GM19463 (cell line): ENCODE results near the gene MATN4.

ENCODE experiments used
- ATAC-seq: cut with Tn5 transposase; IDR thresholded peaks from one replicate; pipeline ENCODE4 v1.9.1; 2021; ENCODE audit warnings: mild to moderate bottlenecking, moderate library complexity; ENCODE audit not compliant: unreplicated experiment

MATN4 gene

DNA sequence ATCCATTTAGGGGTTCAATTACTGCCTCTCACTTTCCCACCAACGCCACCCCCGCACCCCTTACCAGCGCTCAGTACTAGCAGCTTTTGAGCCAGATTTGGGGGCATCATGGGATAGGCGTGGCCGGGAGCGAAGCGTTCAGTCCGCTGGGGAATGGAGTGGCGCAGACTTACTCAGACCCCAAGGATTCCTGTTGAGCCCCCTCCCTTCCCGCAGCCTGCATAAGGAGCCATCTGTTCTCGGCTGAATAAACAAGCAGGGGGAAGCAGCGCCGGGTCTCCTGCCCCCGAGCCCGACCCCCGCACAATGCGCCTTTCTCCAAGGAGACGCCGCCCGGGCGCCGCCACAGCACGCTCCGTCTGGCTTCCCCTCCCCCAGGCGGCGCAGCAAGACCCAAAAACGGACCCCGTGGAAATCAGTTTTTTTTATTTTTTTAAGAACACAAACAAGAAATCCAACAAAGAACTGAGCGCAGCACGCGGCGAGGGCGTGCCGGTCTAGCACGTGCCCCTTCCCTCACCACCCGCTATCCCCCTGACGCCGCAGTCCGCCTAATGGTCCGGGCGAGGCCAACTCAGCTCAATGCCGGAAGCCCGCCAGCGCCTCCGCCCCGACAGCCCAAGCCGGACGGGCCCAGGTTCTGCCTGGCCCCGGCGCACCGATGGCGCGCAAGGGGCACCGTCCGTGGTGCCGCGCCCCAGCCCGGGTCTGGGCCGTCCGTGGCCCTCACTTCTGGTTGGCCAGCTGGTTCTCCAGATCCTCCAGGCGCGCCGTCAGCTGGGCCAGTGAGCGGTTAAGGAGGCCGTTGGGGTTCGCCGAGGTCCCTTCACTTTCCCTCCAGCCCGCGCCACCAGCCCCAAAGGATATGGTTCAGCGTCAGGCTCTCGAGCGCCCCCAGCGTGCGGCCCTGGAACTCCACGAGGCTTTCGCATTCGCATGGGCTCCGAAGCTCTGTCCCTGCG is 14.8 kb downstream of the MATN4 start:
- ATAC-seq: no peak

DNA sequence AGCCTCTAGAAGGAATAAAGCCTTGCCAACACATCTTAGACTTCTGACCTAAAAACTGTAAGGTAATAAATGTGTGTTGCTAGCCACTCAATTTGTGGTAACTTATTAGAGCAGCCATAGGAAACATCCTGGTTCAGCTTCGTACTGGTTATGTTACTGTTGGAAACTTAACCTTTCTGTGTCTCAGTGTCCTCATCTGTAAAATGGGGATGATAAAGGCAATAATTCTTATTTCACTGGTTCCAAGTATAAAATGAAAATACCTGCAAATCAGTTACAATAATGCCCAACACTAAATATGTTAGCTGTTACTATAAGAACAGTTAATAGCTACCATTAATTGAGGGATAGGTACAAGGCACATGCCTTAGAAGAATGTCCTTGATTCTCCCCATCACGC is 15.8 kb downstream of the MATN4 start:
- ATAC-seq: no peak

DNA sequence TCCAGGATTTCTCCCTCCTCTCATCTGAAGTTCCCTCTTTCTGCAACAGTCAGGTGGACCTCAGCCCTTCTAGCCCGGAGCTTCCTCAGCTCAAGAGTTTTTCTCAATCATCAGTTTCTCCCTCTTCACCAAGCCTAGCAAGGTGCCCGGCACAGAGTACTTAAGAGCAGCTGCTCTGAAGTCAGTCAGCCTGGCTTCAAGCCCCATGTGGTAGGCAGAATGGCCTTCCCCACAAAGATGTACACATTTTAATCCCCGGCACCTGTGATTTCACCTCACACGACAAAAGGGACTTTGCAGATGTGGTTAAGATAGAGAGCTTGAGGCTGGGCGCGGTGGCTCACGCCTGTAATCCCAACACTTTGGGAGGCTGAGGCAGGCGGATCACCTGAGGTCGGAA is 16.6 kb downstream of the MATN4 start:
- ATAC-seq: no peak

DNA sequence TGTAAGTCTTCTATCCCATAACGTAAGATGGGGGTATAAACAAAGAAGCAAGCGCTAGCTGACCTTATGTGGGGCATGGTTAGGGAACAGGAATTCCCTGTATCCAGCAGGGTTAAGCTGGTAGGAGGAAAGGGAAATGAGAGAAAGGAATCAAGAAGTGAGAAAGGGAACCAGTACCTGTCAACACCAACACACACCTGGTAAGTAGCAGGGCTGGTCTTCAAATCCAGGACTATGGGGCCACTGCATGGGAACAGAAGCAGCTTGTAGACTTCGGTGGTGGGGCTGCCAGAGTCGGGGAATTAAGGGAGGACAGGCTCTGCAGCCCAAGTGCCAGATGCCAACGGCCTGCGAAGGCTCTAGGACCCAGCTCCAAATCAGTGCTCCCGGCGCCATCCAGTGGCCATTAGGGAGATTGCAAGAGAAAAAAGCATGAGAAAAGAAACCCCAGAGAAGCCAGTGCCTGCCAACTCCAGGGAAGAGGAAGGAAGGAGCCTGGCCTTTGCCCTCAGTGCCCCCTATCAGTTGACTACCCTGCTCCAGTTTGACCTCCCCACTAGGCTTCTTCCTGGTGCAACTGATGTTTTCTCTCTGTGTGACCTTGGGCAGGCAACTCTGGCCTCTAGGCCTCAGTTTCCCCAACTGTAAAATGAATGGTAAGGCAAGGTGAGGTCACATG is 17.3 kb downstream of the MATN4 start:
- no peak for ATAC-seq

DNA sequence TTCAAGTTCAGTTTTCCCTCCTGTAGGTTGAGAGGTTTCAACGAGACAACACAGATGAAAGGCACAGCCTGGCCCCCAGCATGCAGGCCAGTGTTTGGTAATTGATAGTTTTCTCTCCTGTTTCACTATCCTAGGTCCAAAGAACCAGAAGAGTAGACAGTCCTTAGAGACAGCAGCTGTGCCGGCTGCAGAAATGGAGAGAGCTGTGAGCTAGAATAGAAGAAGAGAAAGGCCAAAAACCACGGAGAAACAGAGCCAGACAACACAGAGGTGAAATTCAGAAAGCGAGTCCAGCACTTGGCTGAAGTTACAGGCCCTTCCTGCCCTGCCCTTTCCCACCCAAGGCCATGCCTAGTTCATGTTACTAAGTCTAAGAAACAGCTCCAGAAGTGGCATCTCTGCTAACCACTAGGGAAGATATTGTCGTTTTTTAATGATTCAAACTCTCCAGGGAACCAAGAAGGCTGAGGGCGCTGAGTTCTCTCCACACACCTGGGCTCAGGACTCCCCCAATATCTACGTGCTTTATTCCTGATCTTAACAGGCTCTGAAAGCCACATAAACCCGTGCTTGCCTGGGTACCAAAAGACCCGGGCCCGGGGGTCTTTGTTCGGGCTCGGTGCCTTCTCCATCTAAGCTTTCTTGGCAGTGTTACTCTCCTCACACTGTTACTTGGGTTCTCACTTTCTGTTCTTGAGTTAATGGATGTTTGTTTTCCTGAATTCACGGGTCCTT is 18.0 kb downstream of the MATN4 start:
- ATAC-seq: no peak

DNA sequence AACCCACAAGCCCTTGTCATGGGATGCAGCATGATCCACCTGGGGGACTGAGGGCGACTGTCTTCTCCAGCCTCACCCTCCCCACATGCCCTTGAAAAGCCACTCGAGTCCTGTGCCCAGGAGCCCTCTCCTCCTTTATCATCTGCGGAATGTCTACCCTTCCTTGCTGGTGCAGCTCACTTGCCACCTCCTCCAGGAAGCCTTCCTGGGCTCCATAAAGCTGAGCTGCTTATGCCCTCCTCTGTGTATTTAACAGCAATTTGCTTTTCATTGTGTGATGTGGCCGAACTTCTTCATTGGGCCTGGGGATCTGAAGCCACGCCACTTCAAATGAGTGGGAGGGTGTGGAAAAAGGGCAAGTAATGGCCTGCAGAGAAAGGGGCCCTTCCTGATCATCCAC is 19.2 kb downstream of the MATN4 start:
- no peak for ATAC-seq

DNA sequence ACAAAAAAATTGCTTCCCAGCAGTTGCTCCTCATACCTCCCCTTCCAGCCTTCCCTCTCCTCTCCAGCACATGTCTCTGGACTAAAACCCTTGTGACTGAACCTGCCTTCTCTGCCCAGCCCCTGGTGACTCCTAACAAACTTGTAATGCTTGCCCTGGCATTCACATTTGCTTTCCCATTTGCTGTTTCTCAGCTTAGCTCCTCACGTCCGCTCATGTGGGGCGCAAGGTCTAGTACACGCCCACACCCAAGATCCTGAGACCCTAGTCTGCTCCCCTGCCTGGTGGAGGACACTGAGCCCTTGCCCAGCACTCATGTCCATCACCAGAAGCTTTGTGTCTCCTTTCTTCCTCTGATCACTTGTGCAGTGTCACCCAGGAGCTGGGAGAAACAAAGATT is 19.7 kb downstream of the MATN4 start:
- ATAC-seq: no peak

DNA sequence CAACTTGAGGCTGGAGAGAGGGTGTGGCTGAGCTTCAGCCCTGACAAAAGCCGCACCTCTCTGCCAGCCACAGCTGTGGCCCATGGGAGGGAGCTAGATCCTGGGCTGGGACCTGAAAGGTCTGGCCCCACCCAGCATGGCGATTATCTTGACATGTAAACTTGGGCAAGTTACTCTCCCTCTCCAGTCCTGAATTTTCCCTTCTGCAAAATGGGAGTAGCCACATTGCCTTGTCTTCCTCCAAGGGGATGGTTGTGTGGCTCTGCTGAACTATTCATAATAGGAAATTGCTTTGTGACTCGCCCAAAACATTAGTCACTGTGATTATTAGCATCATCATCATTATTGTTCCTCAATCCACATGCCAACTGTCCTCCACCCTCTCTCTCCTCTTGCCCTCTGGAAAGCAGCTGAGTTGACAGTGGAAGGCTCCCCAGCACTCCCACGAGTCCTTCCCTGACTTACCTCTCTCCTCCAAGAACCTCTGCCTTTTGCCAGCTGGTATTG is 24.5 kb downstream of the MATN4 start:
- ATAC-seq: no peak

DNA sequence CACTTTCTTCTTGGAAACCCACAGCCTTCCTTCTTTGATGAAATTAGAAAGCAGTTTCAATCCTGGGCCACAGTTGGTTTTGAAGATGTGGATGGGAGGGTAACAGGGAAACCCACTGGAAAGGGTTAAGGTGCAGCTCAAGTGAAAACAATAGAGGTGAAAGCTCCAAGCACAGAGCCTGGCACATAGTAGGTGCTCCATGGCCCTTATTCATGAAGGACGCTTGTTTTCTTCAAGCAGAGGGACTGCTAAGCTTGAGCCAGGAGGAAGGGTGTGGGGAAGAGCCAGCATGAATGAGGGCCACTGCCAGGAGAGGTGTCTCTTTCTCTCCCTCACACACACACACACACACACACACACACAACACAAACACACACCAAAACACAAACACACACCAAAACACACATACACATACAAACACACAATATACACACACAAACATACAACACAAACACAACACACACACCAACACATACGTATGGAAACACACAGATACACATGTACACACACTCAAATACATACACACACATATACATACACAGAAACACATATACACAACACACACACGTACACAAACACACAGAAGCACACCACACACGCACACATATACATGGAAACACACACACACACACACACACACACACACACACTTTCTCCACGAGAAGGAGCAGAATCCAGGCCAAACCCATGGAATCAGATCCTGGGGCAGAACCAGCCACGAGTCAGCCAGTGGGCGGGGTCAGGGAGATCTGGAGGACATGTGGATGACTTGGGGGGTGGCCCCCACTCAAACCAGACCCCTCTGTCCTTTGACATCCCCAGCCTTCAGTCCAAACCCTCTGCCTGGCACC is 25.2 kb downstream of the MATN4 start:
- ATAC-seq: no peak

DNA sequence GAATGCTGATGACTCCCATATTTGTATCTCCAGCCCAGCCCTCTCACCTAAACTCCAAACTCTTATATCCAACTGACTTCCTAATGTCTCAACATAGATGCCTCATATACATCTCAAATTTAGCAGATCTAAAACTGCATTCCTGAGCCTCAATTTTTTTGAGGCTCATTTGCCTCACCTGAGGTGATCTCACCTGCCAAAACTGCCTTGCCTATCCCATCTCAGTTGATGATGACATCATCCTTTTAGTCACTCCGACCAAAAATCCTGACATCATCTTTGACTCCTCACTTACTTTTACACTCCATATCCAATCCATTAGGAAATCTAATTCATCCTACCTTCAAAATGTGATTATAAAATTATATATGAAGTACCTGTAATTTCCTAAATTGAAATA is 28.1 kb downstream of the MATN4 start:
- ATAC-seq: no peak

DNA sequence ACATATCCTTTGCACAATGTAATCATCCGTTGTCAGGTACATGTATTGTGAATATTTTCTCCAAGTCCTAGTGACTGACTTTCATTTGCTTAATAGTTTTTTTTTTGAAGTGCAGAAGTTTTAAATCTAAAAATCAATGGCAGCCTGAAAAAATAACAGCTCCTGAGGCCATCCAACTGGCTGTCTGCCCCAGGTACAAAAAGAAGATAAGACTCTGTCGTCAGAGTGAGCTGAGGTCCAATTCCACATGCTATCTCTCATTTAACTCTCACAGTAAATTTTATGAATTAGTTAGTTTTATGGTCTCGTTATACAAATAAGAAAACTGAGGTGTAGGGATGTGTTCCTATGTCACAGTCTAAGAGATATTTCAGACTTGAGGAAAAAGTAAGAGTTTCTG is 32.8 kb downstream of the MATN4 start:
- no peak for ATAC-seq

DNA sequence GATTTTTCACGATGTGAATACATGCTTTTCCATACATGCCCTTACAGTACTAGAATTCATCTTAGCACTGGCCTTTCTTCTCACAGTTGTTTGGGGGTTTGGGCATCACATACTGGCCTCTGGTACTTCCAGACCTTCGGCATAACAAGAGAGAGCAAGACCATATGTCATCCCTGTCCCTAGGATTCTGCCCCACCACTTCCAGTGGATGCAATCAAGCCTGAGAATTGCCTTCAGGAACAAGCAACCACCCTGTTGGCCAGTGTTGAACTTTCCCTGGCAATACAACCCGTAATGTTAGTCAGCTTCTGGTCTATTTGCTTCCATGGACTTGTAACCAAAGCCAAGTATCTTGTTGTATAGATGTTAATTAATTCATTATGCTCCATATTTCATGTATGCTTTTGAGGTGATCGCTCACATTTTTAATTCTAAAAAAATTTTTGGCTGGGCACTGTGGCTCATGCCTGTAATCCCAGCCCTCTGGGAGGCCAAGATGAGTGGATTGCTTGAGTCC is 38.3 kb downstream of the MATN4 start:
- no peak for ATAC-seq

DNA sequence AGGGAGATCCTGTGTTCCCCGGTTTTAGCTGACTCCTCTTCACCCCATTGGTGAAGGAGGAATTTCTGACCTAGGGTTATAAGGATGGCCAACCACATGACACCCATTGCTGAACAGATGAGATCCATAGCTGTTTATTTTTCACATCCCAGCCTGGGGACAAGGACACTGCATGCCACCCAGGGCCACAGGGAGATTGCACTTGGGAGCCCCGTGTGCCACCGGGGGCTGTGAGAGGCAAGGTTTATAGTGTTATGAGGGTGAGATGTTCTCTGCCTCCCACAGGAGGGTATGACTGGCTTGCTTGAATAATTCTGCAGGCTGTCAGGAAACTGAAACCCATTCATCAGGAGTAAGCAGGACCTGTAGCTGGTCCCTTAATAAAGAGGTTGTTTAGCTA is 39.0 kb downstream of the MATN4 start:
- ATAC-seq: no peak

DNA sequence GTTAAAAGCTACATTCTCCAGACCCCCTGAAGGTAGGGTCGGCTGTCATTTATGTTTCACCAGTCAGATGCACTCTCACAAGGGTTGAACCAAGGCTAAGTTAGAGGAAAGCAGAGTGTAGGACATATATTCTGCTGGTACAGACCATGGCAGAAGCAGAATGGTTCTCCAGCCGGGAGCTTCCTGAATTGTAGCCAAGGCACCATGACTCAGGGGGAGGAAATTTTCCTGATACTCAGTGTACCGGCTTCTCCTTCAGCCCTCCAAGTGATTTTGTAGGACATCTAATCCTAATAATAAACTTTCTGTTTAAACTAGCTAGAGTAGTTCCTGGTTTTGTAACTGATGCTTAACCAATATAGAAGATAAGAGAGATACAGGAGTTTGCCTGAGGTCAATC is 39.6 kb downstream of the MATN4 start:
- ATAC-seq: no peak

DNA sequence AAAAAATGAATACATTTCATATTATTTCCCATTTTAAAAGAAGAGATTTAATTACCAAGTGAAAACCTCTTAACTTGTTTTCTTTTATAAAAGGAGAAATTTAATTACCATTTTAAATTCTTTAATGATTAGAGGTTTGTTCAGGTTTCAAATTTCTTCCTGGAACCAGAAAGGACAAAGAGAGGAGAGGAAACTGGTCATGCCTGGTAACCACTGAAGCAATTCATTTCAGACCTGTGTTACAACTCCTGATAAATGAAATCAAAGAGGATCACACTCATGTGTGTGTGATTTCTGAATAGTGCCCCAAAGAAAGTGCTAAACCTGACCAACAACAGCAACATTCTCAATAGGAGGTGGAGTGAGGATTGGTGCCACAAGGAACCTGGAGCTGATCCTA is 41.1 kb downstream of the MATN4 start:
- ATAC-seq: no peak

DNA sequence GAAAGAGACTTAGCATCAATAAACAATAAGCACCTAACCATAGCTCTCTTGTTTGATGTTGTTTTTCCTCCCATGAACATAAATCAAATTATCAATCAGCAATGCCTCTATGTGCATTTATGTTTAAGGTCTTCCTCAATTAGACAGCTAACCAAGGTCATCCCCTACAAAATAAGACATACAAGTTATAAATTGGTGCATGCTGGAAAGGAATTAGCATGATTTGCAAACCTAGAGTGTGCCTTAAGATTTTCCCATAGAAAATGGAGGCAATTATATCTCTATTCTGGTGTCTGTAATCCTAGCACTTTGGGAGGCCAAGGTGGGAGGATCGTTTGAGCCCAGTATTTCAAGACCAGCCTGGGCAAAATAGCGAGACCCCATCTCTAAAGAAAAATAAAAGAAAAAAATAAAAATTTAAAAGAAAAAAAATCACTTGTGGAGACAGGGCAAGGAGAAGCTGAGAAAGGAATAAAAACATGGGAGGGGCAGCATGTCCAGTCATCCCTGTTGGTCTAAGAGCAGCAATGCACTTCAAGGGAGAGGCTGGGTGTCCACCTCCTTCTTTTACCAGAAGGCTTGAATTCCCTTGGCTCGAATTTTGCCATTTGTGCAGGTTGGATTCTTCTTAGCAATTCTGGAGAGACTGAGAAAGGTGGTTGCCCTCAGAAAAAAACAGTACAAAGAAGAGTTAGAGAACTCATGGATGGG is 44.4 kb downstream of the MATN4 start:
- ATAC-seq: no peak

DNA sequence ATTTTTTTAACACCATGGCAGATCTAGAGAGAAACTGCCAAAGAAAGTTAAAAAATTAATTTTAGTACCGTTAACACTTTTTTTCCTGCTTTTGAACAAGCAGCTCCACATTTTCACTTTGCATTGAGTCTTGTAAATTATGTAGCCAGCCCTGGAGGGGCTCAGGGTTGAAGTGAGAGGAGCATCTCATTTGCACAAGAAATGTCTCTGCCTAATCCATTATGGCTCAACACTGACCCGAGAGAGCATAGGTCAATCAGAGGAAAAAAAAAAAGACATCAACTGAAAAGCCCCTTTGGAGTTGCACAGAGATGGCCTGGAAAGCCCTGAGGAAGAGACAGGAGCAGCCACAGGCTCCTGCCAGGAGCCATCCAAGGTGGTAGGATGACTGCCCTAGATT is 49.4 kb downstream of the MATN4 start:
- no peak for ATAC-seq

DNA sequence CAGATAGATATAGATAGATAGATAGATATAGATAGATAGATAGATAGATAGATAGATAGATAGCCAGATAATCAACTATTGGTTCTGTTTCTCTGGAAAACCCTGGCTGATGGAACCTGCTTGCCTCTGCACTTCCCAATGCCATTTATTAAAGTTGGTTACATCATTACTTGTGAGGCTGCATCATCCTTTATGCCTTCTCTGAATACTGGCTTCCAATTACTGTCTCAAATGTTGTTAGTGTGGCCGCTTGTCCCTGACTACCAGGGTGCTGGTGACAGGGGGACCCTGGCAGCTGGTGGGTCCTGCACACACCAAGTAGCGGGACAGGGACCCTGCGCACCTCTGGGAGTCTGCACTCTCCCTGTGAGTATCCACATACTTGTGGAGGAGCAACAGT is 49.8 kb downstream of the MATN4 start:
- no peak for ATAC-seq

DNA sequence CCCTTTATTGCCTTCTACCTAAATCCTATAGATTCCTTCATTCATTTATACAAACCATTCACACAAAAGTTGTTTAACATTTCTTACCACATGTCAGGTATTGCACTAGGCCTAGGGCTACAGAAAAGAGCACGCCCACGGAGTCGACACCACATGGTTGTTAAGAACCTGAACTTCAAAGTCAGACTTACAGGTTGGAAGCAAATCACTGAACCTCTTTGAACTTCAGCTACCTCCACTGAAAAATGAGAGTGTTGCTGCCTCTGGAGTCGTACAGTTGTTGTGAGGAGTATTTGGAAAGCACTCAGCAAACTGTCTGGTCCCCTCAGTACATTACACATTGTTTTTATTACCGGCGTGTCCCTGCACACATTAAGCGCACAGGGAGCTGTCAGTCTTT is 50.4 kb downstream of the MATN4 start:
- no peak for ATAC-seq

DNA sequence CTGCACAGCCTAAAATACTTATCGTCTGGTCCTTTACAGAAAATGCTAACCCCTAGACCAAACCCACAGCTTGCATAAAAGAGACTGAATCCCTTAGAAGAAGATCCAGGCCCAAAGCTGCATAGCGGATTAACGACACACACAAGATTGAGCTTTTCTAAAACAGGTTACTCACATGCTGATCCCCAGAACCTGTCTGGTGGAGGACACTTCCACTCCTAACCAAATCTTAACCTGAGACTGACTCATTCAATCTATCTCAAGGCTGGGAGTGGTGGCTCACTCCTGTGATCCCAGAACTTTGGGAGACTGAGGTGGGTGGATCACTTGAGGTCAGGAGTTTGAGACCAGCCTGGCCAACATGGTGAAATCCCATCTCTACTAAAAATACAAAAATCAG is 50.9 kb downstream of the MATN4 start:
- ATAC-seq: no peak
